NCI-H1436 treated with DMSO at 0.1 percent for 48 hours (cell line): Measurements from ENCODE around the gene BDKRB2.

Experiments
- DNase-seq: peaks from one replicate; lab custom pipeline; 2025; lab: John Stamatoyannopoulos, UW

Gene BDKRB2

GRCh38 chr14:96176811-96177211 is 27.8 kb upstream of the BDKRB2 start:
- no peak for DNase-seq

GRCh38 chr14:96177766-96178375 is 26.8 kb upstream of the BDKRB2 start:
- no peak for DNase-seq

- DNase-seq: no peak
These were observed 25.9 kb upstream of the BDKRB2 start for GRCh38 chr14:96178461-96179321.

- no peak for DNase-seq
These were observed 24.4 kb upstream of the BDKRB2 start for GRCh38 chr14:96180043-96180874.

- DNase-seq: no peak
These were observed 23.2 kb upstream of the BDKRB2 start for GRCh38 chr14:96181186-96182056.

GRCh38 chr14:96182546-96182945 is 22.1 kb upstream of the BDKRB2 start:
- DNase-seq: no peak

GRCh38 chr14:96184737-96185136 is 19.9 kb upstream of the BDKRB2 start:
- DNase-seq: no peak

GRCh38 chr14:96187216-96188031 is 17.2 kb upstream of the BDKRB2 start:
- DNase-seq: no peak

- no peak for DNase-seq
These were observed 15.3 kb upstream of the BDKRB2 start for GRCh38 chr14:96189281-96189711.

- no peak for DNase-seq
These were observed 13.3 kb upstream of the BDKRB2 start for GRCh38 chr14:96191353-96191752.

- no peak for DNase-seq
These were observed 12.7 kb upstream of the BDKRB2 start for GRCh38 chr14:96191841-96192462.

GRCh38 chr14:96192975-96193805 is 11.4 kb upstream of the BDKRB2 start:
- no peak for DNase-seq

- DNase-seq: no peak
These were observed 10.4 kb upstream of the BDKRB2 start for GRCh38 chr14:96194262-96194656.

- DNase-seq: no peak
These were observed 9.8 kb upstream of the BDKRB2 start for GRCh38 chr14:96194657-96195431.

GRCh38 chr14:96195441-96196081 is 9.1 kb upstream of the BDKRB2 start:
- no peak for DNase-seq

GRCh38 chr14:96197163-96197852 is 7.3 kb upstream of the BDKRB2 start:
- DNase-seq: no peak

GRCh38 chr14:96197969-96198368 is 6.7 kb upstream of the BDKRB2 start:
- no peak for DNase-seq
